NCI-H1048 (cell line): ENCODE results near the gene ANKFY1.

ENCODE experiments used
- DNase-seq: peaks from one replicate; lab custom pipeline; 2025; lab: John Stamatoyannopoulos, UW

Gene ANKFY1

GRCh38 chr17:4119299-4119698, 144.5 kb downstream of the ANKFY1 start:
- DNase-seq: no peak

GRCh38 chr17:4118015-4118743, 145.6 kb downstream of the ANKFY1 start:
- no peak for DNase-seq

- DNase-seq: no peak
Observed at GRCh38 chr17:4116516-4116915, 147.3 kb downstream of the ANKFY1 start.
